Mesenchymal stem cell (in vitro differentiated cells and primary cell): ENCODE measurements around the gene TLR4.

Source experiments
- DNase-seq: peaks from one replicate; pipeline ENCODE4 v3.0.0-alpha.2; 2013
- H2AFZ ChIP-seq: one replicate; pipeline ENCODE4 v1.6.1; 2013; ENCODE audit warnings: low read depth, mild to moderate bottlenecking, control low read depth, inconsistent platforms, low read length, moderate library complexity
- H2AK5ac ChIP-seq: 2 replicates; pipeline ENCODE4 v1.6.1; 2013; ENCODE audit warnings: low read length, moderate library complexity, mild to moderate bottlenecking, inconsistent platforms; ENCODE audit not compliant: severe bottlenecking
- H2BK120ac ChIP-seq: one replicate; pipeline ENCODE4 v1.6.1; 2013; ENCODE audit warnings: low read depth, mild to moderate bottlenecking, inconsistent platforms, low read length, moderate library complexity
- H2BK12ac ChIP-seq, 2 experiments: one replicate each; pipeline ENCODE4 v1.6.1; 2013; ENCODE audit warnings: inconsistent platforms in 2 of 2, low read length in 2 of 2, mild to moderate bottlenecking in 2 of 2, moderate library complexity in 2 of 2, control low read depth in 1 of 2
- H2BK15ac ChIP-seq: one replicate; pipeline ENCODE4 v1.6.1; 2013; ENCODE audit warnings: mild to moderate bottlenecking, low read depth, inconsistent platforms; ENCODE audit not compliant: poor library complexity, severe bottlenecking
- H2BK5ac ChIP-seq: 2 replicates; pipeline ENCODE4 v1.6.1; 2013; ENCODE audit warnings: low read depth, mild to moderate bottlenecking, low read length, control low read depth, inconsistent platforms; ENCODE audit not compliant: poor library complexity, severe bottlenecking
- H3K14ac ChIP-seq, 2 experiments: one replicate each; pipeline ENCODE4 v1.6.1; 2013; ENCODE audit warnings: inconsistent platforms in 2 of 2, low read length in 2 of 2, control low read depth in 1 of 2, mild to moderate bottlenecking in 1 of 2, moderate library complexity in 1 of 2
- H3K18ac ChIP-seq, 2 experiments: one replicate each; pipeline ENCODE4 v1.6.1; 2013; ENCODE audit warnings: inconsistent platforms in 2 of 2, low read length in 2 of 2, control low read depth in 1 of 2, low read depth in 1 of 2, mild to moderate bottlenecking in 1 of 2
- H3K23ac ChIP-seq, 2 experiments: one replicate each; pipeline ENCODE4 v1.6.1; 2013; ENCODE audit warnings: inconsistent platforms in 2 of 2, low read length in 2 of 2, mild to moderate bottlenecking in 2 of 2, moderate library complexity in 2 of 2, control low read depth in 1 of 2
- H3K27ac ChIP-seq: 2 replicates; pipeline ENCODE4 v1.5.1; 2013; ENCODE audit warnings: mild to moderate bottlenecking, moderate library complexity, low read length, control low read depth, inconsistent platforms; ENCODE audit not compliant: poor library complexity, severe bottlenecking
- H3K27me3 ChIP-seq, 2 experiments: 2 replicates each; pipeline versions ENCODE4 v1.6.1 to v1.7.0; 2013; ENCODE audit warnings: low read length in 2 of 2, mild to moderate bottlenecking in 2 of 2, moderate library complexity in 2 of 2, control low read depth in 1 of 2, inconsistent platforms in 1 of 2; ENCODE audit not compliant: control insufficient read depth in 1 of 2, insufficient read depth in 1 of 2
- H3K36me3 ChIP-seq, 2 experiments: 2 replicates each; pipeline versions ENCODE4 v1.6.1 to v1.7.0; 2013; ENCODE audit warnings: low read length in 2 of 2, control low read depth in 1 of 2, inconsistent platforms in 1 of 2, low read depth in 1 of 2, mild to moderate bottlenecking in 1 of 2; ENCODE audit not compliant: insufficient read depth in 2 of 2, control insufficient read depth in 1 of 2
- H3K4ac ChIP-seq, 2 experiments: one replicate each; pipeline ENCODE4 v1.6.1; 2013; ENCODE audit warnings: inconsistent platforms in 2 of 2, low read length in 2 of 2, mild to moderate bottlenecking in 2 of 2, moderate library complexity in 2 of 2, control low read depth in 1 of 2, low read depth in 1 of 2
- H3K4me1 ChIP-seq: 2 replicates; pipeline ENCODE4 v1.6.1; 2013; ENCODE audit warnings: low read depth, low read length, control low read depth; ENCODE audit not compliant: control insufficient read depth, insufficient read depth
- H3K4me2 ChIP-seq: 2 replicates; pipeline ENCODE4 v1.6.1; 2013; ENCODE audit warnings: low read length, mild to moderate bottlenecking, inconsistent platforms; ENCODE audit not compliant: poor library complexity, severe bottlenecking
- H3K4me3 ChIP-seq, 2 experiments: 2 replicates each; pipeline versions ENCODE4 v1.5.1 to v1.7.0; 2013; ENCODE audit warnings: low read length in 2 of 2, mild to moderate bottlenecking in 2 of 2, control low read depth in 1 of 2, low read depth in 1 of 2; ENCODE audit not compliant: insufficient read depth in 1 of 2
- H3K79me1 ChIP-seq: replicated peaks from 2 replicates; pipeline ENCODE4 v1.6.1; 2013; ENCODE audit warnings: mild to moderate bottlenecking, control low read depth, low read length, inconsistent platforms; ENCODE audit not compliant: poor library complexity, severe bottlenecking
- H3K9ac ChIP-seq: 2 replicates; pipeline ENCODE4 v1.7.0; 2013; ENCODE audit warnings: mild to moderate bottlenecking, low read length, moderate library complexity
- H3K9me3 ChIP-seq: 2 replicates; pipeline ENCODE4 v1.7.0; 2013; ENCODE audit warnings: mild to moderate bottlenecking, low read length; ENCODE audit not compliant: control insufficient read depth
- H4K8ac ChIP-seq: one replicate; pipeline ENCODE4 v1.6.1; 2013; ENCODE audit warnings: inconsistent platforms, mild to moderate bottlenecking, low read length, moderate library complexity
- H4K91ac ChIP-seq: one replicate; pipeline ENCODE4 v1.6.1; 2013; ENCODE audit warnings: mild to moderate bottlenecking, low read length, inconsistent platforms
- WGBS: methylation state at CpG from one replicate; pipeline ENCODE4 v1.1.7; 2013; ENCODE audit warnings: mixed read lengths; 5-methylcytosine and 5-hydroxymethylcytosine counted together

TLR4 gene

DNA sequence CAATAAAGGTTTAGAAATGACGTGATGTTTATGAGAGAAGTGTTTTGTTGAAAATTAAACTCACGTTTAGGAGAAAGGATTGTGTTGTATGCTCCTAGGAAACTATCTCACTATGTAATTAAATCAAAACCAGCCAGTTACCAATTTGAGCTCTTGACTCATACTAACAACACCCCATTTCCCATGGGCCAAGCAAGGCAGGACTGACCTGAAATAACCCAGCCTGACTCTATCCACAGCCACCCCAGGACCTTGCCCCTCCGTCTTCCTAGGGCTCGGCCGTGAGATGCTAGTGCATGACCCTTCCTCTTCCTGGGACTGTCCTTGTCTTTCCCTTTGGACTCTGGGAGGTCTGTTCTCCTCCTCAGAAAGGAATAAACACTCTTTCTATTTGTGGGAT lies 16.4 kb downstream of the TLR4 start:
- Histone ChIP-seq H2BK15ac (no peak overlapping the region), H3K79me1 (peaks cover 6% of the 10 kb centered on the region)

GRCh38 chr9:117720987-117721386 lies 16.8 kb downstream of the TLR4 start:
- WGBS = 94% methylated on average over 2 of the region's 2 CpGs
- Histone ChIP-seq H3K36me3 (no peaks in the 10 kb centered on the region), H2AFZ (no peak overlapping the region), H2AK5ac (no peak overlapping the region), H4K8ac (no peak overlapping the region), H3K4me3 (no peak overlapping the region), H3K79me1 (peaks cover 6% of the 10 kb centered on the region), H4K91ac (no peak overlapping the region), H3K18ac (no peak overlapping the region), H2BK5ac (no peak overlapping the region), H2BK12ac (no peak overlapping the region), H3K4me2 (no peak overlapping the region), H3K23ac (no peak overlapping the region), H3K4me1 (no peaks in the 10 kb centered on the region), H2BK15ac (no peak overlapping the region), H3K14ac (no peak overlapping the region), H3K4ac (no peak overlapping the region), H2BK120ac (no peak overlapping the region), H3K9me3 (no peaks in the 10 kb centered on the region), H3K9ac (peak overlapping the region; percentile 82), H3K27me3 (no peaks in the 10 kb centered on the region), H3K27ac (no peak overlapping the region)
- DNase-seq = no peak

More for the DNA sequence above, 16.4 kb downstream of the TLR4 start:
- Histone ChIP-seq H3K4me3 (peak overlapping the region in 1 of 2 experiments; percentile 49), H3K36me3 (no peaks in the 10 kb centered on the region), H3K27ac (no peak overlapping the region), H3K9me3 (no peaks in the 10 kb centered on the region), H3K4me1 (no peaks in the 10 kb centered on the region), H2BK5ac (no peak overlapping the region), H2BK12ac (no peak overlapping the region), H3K14ac (no peak overlapping the region), H2AK5ac (no peak overlapping the region), H2BK120ac (no peak overlapping the region), H4K91ac (no peak overlapping the region), H3K4ac (no peak overlapping the region), H2AFZ (no peak overlapping the region), H3K23ac (no peak overlapping the region), H4K8ac (no peak overlapping the region), H3K4me2 (no peak overlapping the region), H3K27me3 (no peaks in the 10 kb centered on the region), H3K18ac (no peak overlapping the region), H3K9ac (peak overlapping the region; percentile 82)
- peak; percentile 25 for DNase-seq
- WGBS = 53% methylated on average over 4 of the region's 5 CpGs

GRCh38 chr9:117722108-117722761 lies 18.0 kb downstream of the TLR4 start:
- Histone ChIP-seq H3K4me2 (no peak overlapping the region), H3K4me3 (no peak overlapping the region), H4K8ac (no peak overlapping the region), H4K91ac (no peak overlapping the region), H2BK12ac (no peak overlapping the region), H3K9ac (no peak overlapping the region), H3K4me1 (no peaks in the 10 kb centered on the region), H3K23ac (no peak overlapping the region), H2AK5ac (no peak overlapping the region), H3K27me3 (no peaks in the 10 kb centered on the region), H2BK15ac (no peak overlapping the region), H3K9me3 (no peaks in the 10 kb centered on the region), H2BK5ac (no peak overlapping the region), H2BK120ac (no peak overlapping the region), H3K27ac (no peak overlapping the region), H3K36me3 (no peaks in the 10 kb centered on the region), H3K18ac (no peak overlapping the region), H2AFZ (no peak overlapping the region), H3K14ac (no peak overlapping the region), H3K79me1 (peaks cover 5% of the 10 kb centered on the region), H3K4ac (no peak overlapping the region)
- no peak for DNase-seq
- 84% methylated on average over 5 of the region's 6 CpGs for WGBS

DNA sequence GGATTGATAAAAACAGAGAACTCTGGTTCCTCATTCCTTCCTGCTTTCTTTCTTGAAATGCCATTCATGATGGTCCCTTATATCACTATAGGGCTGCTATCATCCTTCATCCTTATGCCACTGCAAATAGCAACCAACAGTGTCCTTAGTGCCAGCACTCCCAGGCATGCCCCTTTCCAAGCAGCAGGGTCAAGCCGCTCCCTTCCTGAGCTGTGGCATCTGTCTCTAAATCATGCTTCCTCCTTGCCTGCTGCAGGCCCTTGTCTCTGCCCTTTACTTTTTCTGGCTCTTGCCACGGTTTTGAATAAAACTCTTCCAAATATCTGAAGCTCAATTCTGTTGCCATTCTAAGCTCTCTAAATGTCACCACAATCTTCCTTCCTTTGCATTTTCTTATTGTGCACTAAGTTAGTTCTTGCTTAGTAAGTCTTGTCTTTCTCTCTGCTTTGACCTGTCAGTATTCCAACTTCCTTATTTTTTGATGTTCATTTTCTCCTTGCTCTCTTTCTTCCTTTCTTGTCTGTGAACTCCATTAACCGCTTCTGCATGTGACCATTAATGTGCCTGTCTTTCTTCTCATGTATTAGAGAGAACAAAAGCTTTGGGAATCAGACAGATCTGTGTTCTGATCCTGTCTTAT lies 19.9 kb downstream of the TLR4 start:
- Histone ChIP-seq H3K4me3 (no peak overlapping the region), H3K27ac (no peak overlapping the region), H4K8ac (peak overlapping the region; percentile 27)

More for the DNA sequence above, 19.9 kb downstream of the TLR4 start:
- peak overlapping the region in 1 of 2 experiments; percentile 9 for H3K4ac ChIP-seq
- no peaks in the 10 kb centered on the region for H3K9me3 ChIP-seq
- WGBS = 50% methylated on average over 3 of the region's 3 CpGs
- DNase-seq = no peak
- H3K9ac ChIP-seq = no peak overlapping the region
- no peak overlapping the region for H3K14ac ChIP-seq
- no peak overlapping the region for H3K4me2 ChIP-seq
- H3K36me3 ChIP-seq = no peaks in the 10 kb centered on the region
- H3K18ac ChIP-seq = peak overlapping the region; percentile 37 to 80
- H2BK5ac ChIP-seq = no peak overlapping the region
- no peak overlapping the region for H4K91ac ChIP-seq
- H2AFZ ChIP-seq = no peak overlapping the region
- H3K79me1 ChIP-seq = peaks cover 5% of the 10 kb centered on the region
- H3K23ac ChIP-seq = no peak overlapping the region
- H2AK5ac ChIP-seq = no peak overlapping the region
- no peak overlapping the region for H2BK120ac ChIP-seq
- H2BK15ac ChIP-seq = no peak overlapping the region
- H3K27me3 ChIP-seq = no peaks in the 10 kb centered on the region
- H2BK12ac ChIP-seq = peak overlapping the region; percentile 69 to 91
- no peaks in the 10 kb centered on the region for H3K4me1 ChIP-seq
